Choroid plexus epithelial cell (primary cell): ENCODE measurements around the gene VSTM2B.

Experiments
- DNase-seq: peaks from one replicate; pipeline ENCODE4 v3.0.0-alpha.2; 2010; ENCODE audit warnings: low read depth
- H3K4me3 ChIP-seq: 2 replicates; pipeline ENCODE4 v1.5.1; 2011; ENCODE audit warnings: low read depth, mild to moderate bottlenecking, control low read depth, low read length, moderate library complexity
- TF ChIP-seq, protein P1 (sequence below): conservative IDR thresholded peaks from 2 replicates; pipeline ENCODE4 v1.5.1; 2011; ENCODE audit warnings: low read depth, mild to moderate bottlenecking, control low read depth, inconsistent platforms, low read length, moderate library complexity

VSTM2B gene

DNA sequence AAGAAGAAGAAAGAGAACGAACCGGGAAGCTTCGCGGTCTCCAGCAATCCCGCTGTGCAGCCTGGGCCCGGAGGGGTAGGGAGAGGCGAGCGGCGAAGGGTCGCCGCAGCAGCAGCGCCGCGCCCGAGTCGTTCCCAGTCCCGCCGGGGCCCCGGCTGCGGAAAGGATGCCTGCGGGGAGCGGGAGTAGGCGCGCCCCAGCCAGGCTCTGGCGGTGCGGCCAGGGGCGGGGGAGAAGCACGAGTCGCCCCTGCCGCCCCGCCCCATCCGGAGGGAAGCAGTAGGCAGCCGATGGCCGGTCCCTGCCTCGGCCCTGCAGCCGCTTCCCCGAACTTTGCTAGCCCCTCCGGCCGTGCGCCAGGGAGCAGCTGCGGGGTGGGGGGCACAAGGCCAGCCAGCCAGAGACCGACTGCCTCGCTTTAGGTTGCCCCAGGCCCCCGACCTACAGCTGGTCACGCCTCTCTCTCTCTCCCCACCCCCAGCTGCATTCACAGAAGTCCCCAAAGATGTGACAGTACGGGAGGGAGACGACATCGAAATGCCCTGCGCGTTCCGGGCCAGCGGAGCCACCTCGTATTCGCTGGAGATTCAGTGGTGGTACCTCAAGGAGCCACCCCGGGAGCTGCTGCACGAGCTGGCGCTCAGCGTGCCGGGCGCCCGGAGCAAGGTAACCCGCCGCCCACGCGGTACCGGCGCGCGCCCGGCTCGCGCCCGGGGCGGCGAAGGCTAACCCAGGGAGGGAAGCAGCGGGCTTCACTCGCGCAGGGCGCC lies 1.1 kb downstream of the VSTM2B start:
- no peak overlapping the region for H3K4me3 ChIP-seq
- TF ChIP-seq, protein P1, sequence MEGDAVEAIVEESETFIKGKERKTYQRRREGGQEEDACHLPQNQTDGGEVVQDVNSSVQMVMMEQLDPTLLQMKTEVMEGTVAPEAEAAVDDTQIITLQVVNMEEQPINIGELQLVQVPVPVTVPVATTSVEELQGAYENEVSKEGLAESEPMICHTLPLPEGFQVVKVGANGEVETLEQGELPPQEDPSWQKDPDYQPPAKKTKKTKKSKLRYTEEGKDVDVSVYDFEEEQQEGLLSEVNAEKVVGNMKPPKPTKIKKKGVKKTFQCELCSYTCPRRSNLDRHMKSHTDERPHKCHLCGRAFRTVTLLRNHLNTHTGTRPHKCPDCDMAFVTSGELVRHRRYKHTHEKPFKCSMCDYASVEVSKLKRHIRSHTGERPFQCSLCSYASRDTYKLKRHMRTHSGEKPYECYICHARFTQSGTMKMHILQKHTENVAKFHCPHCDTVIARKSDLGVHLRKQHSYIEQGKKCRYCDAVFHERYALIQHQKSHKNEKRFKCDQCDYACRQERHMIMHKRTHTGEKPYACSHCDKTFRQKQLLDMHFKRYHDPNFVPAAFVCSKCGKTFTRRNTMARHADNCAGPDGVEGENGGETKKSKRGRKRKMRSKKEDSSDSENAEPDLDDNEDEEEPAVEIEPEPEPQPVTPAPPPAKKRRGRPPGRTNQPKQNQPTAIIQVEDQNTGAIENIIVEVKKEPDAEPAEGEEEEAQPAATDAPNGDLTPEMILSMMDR: no peak
- DNase-seq: no peak

GRCh38 chr19:29527500-29528328 lies 1.9 kb downstream of the VSTM2B start:
- no peak for DNase-seq
- TF ChIP-seq, protein P1: no peak
- no peak overlapping the region for H3K4me3 ChIP-seq

DNA sequence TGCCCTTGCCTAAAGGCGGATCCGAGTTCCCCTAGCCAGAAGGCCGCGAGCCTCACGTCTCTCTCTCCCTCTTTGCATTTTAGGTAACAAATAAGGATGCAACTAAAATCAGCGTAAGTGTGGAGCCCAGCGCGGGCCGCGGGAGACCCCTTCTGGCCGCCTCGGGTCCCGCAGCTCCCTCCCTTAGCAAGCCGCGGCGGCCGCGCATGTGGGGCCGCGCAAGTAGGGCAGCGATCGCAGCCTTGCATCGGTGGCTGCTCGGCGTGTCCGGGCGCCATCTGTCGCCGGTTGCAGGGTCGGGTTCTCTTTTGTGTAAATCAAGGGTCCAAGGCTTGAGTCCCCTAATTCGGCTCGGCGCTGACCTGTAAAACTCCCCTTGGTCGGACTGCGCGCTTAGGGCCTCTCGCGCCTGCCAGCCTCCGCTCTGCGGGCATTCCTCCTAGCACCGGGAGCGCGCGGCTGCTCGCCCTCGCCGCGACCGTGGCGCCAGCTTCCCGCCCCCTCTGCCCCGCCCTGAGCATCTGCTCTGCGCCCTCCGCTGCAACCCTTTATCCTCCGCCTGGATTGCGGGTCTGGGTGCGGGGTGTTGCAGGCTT lies 2.7 kb downstream of the VSTM2B start:
- H3K4me3 ChIP-seq: peak overlapping the region; percentile 17
- TF ChIP-seq, protein P1: peak; percentile 73
- DNase-seq: peak; percentile 75

DNA sequence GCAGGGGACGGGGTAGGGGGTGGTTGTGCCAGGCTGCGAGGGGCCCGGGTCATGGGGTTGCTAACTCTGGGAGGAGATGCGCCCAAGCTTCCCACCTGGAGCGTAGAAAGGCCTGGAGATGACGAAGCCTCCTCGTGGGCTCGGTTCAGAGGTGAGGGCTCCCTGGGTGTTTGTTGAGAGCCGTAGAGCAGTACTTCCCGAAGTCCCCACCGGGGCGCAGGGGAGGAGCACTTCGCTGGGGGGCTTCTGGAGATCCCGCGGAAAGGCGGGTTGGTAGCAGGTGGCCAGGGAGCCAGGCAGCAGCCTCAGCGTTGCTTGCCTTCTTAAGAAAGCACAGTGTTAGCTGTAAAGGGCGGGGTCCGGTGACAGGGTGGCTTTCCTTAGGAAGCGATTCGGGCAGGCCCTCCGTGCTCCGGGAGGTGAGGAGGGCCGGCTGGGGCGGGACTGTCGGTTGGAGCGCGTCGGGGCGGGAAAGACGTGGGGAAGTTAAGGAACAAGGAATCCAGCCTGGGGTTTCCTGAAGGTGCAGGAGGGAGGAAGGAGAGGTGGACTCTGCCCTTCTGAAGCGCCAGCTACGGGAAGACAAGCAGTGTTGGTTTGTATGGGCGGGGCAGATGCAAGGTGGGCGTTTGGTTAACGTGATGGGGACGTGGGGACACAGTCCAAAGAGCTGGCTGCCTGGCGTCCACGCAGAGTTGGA lies 3.3 kb downstream of the VSTM2B start:
- H3K4me3 ChIP-seq: no peak overlapping the region
- DNase-seq: no peak
- TF ChIP-seq, protein P1: no peak

DNA sequence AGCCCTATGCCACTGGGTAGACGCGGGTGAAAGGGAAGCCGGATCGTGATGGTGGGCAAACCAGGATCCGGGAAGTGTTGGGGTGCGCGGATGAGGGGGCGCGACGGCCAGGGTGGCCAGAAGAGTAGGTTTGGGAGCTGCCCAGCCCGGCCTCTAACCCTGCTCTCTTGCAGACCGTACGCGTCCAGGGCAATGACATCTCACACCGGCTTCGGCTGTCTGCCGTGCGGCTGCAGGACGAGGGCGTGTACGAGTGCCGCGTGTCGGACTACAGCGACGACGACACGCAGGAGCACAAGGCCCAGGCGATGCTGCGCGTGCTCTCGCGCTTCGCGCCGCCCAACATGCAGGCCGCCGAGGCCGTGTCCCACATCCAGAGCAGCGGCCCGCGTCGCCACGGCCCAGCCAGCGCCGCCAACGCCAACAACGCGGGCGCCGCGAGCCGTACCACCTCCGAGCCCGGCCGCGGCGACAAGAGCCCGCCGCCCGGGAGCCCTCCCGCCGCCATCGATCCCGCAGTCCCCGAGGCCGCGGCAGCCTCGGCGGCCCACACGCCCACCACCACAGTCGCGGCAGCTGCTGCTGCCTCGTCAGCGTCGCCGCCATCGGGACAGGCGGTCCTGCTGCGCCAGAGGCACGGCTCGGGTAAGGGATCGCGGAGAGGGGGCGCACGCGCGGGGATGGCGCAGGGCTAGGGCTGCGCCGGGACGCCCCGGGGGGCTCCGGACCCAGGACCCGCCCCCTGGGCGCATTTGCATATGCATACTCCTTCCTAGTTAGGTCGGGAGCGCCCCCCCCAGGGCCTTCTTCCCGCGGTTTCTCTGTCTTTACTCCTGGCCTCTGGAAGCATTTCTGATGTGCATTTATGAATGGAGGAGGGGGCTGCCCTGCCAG lies 4.1 kb downstream of the VSTM2B start:
- TF ChIP-seq, protein P1: no peak
- no peak overlapping the region for H3K4me3 ChIP-seq
- DNase-seq: no peak
